Eye (tissue), 1 donor: ENCODE data around the gene STK11IP.
A peak's percentile ranks its signal among the peaks of the same experiment; 100 is the strongest.

Experiments used
- DNase-seq: peaks from one replicate; pipeline ENCODE4 v3.0.0-alpha.2; 2015

Gene STK11IP

GRCh38 chr2:219565130-219566080 is 32.3 kb upstream of the STK11IP start:
- DNase-seq, result no peak

GRCh38 chr2:219566640-219567039 is 31.0 kb upstream of the STK11IP start:
- DNase-seq, result no peak

DNA sequence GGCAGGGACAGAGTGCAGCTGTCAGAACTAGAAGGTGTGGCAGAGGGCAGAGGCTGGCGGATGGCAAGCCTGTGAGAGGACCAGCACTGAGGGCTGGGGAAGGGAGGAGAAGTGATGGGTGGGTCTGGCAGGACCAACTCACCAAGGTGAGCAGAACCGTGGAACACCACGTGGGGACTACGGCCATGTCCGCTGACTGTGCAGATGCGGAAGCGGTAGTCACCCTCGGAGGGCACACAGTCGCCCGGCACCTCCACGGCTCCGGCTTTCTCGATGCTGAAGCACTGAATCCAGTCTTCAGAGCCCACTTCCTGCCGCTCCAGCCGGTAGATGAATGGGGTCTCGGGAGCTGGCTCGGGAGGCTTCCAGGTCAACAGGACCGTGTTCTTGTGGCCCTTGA is 30.5 kb upstream of the STK11IP start:
- no peak for DNase-seq

DNA sequence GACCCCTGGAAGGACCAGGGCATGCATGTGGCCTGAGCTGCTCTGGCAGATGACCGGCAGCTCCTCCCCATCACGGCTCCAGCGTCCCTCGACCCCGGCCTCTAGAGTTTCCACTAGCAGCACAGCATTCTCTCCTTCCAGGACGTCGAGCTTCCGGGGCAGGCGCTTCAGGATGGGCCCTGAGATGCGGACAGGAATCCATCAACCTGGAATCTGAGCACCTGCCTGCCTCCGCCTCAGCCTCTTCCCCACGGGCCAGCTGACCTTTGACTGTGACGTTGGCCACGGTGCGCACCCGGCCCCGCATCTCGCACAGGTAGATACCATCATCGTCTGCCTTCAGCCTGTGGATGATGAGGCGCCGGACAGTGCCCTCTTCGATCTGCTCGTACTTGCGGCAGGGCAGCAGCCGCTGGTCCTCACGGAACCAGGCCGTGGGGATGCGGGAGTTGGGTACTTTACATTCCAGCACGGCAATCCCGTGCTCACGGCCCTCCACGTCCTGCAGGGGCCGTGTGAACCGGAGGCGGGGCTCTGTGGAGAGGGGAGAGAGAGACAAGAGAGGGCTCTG is 29.8 kb upstream of the STK11IP start:
- no peak for DNase-seq

- peak; percentile 35 for DNase-seq
Measured at GRCh38 chr2:219569041-219569440, 28.6 kb upstream of the STK11IP start.

DNA sequence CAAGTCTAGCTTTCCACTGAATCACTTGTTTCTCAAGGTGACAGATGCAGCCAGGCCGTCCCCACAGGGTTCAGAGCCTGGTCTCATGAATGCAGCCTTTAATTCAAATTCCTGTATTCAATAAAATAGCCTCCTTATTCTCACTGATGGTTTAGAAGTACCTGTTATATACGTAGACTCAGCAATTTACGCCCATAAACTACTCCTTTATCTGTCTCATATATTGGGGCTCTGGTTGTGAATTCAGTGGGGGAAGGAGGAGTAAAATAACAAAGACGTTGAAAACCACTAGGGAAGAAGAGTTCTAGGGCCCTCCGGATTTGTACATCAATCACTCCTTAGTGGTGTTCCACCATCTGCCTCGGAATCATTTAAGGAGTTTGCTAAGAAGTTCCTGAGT is 28.0 kb upstream of the STK11IP start:
- peak; percentile 27 for DNase-seq

DNA sequence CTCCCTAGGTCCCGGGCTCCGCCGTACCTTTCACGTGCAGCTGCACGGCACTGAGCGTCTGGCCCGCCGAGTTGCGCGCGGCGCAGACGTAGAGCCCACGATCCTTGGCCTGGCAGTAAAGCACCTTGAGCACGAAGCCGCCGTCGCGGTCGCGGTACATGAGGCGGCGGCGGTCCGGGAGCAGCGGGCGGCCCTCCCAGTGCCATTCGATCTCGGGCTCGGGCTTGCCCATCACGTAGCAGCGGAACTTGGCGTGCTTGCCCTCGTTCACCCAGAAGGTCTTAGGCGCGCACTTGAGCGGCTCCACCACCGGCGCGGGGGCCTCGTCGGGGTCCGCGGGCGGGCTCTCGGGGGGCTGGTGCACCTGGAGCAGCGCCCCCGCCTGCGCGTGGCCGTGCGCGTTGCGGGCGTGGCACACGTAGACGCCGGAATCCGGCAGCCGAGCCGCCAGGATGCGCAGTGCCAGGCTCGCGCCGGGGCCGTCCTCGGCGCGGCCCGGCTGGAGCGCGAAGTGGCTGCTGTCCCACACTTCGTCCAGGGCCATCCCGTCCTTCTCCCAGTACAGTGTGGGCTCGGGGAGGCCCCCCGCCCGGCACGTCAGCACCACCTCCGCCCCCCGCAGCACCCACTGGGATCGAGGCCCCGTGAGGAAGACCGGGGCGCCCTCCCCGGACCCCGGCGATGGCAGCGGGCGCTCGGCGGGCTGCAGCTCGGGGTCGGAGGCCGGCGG is 27.3 kb upstream of the STK11IP start:
- peak; percentile 75 for DNase-seq

- peak; percentile 65 for DNase-seq
Measured at GRCh38 chr2:219570924-219571310, 26.7 kb upstream of the STK11IP start.

DNA sequence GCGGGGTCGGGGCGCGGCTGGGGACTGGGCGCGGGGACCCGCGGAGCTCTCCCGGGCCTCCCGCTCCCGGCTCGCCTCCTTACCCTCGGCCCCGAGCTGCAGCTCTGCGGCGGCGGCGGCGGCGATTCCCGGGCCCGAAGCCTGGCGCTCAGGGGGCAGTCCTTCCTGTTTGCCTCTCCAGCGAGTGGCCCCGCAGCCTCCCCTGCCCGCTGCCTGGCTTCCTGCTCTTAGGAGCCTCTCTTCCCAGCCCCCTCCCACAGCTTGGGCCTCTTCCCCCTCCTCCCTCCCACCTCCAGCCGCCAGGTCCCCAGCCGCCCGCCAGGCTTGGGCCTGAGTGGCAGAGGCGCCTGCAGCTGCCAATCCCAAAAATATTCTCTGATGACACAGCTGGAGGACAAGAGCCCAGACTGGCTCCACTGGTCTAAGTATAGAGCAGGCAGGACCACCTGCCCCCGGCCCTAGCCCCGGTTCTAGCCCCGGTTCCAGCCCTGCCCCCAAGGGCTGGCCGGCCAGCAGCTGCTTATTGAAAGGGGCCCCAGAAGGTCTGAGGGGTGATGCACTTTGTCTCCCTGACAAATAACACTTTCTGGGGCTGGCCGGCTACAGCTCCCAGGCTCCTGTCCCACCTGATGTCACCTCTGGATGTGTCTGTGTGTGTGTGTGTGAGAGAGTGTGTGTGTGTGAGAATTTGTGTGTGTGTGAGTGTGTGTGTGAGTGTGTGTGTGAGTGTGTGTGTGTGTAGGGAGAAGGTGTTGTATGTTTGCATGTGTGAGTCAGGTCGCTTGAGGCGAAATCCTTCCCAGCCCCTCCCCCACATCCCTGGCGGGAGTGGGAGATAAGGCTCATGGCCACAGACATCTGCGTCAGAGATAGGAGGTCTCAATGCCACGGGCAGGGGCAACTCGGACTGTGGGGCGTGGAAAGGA is 26.1 kb upstream of the STK11IP start, which contains the start of gene OBSL1:
Gene OBSL1 (minus strand): TSS at position 229 of the 926 bp plus-strand sequence. CDS start 307 bp downstream, outside the sequence.
- DNase-seq, result peak; percentile 93

- no peak for DNase-seq
Measured at GRCh38 chr2:219572237-219573001, 25.2 kb upstream of the STK11IP start, which contains the start of gene INHA. Gene INHA, plus strand, starts transcription at chr2:219572310. Its CDS starts 65 bp downstream, at chr2:219572375.

GRCh38 chr2:219573166-219573565 is 24.5 kb upstream of the STK11IP start:
- DNase-seq, result no peak

DNA sequence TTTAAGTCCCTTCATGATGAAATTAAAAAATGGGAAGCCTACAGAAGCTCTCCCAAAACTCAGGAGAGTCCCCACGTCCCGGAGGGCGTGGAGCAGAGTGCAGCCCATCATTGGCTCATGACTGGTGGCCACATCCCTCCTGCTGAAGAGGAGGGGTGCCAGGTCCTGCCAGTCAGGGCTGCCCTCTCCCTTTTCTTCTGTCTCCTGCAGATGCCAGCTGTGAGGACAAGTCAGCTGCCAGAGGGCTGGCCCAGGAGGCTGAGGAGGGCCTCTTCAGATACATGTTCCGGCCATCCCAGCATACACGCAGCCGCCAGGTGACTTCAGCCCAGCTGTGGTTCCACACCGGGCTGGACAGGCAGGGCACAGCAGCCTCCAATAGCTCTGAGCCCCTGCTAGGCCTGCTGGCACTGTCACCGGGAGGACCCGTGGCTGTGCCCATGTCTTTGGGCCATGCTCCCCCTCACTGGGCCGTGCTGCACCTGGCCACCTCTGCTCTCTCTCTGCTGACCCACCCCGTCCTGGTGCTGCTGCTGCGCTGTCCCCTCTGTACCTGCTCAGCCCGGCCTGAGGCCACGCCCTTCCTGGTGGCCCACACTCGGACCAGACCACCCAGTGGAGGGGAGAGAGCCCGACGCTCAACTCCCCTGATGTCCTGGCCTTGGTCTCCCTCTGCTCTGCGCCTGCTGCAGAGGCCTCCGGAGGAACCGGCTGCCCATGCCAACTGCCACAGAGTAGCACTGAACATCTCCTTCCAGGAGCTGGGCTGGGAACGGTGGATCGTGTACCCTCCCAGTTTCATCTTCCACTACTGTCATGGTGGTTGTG is 23.0 kb upstream of the STK11IP start:
- no peak for DNase-seq

DNA sequence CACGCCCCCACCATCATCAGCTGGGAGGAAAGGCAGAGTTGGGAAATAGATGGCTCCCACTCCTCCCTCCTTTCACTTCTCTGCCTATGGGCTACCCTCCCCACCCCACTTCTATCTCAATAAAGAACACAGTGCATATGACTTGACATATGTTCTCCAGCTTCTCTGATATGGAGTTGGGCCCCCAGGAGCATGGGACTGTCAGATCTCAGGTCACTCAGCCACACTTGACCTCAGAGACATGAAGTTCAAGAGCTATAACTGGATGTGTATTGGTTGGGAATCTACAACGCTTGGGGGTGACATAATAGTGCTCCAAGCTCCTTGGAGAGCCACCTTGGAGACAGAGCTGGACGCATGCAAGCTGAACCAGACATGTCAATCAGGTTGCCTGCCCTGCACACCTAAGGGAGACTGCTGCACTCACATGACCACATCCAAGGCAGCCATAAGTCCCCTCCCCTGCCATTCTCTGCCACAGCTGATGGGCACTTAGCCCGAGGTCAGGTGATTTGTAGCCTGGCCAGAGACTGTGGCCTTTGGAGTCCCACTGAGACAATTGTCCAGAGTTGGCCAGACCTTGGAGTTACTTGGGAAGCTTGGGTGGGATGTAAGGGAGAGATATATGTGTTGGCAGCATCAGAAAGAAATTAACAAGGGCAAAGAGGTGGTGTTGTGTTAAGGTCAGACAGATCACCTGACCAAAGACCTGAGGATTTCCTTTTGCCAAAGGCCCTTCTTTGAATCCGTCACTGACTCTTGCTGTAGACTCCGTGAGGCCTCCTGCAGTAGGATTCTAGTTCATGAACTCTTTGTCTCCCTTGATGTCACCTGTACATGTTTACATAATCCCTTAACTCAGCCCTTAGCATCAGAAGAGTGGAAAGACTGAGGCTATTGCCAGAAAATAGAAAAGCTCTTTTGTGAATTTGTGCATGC is 21.8 kb upstream of the STK11IP start:
- peak; percentile 24 for DNase-seq

GRCh38 chr2:219576505-219577388 is 20.9 kb upstream of the STK11IP start:
- DNase-seq, result peak; percentile 86

GRCh38 chr2:219578811-219579613 is 18.6 kb upstream of the STK11IP start:
- DNase-seq, result no peak

DNA sequence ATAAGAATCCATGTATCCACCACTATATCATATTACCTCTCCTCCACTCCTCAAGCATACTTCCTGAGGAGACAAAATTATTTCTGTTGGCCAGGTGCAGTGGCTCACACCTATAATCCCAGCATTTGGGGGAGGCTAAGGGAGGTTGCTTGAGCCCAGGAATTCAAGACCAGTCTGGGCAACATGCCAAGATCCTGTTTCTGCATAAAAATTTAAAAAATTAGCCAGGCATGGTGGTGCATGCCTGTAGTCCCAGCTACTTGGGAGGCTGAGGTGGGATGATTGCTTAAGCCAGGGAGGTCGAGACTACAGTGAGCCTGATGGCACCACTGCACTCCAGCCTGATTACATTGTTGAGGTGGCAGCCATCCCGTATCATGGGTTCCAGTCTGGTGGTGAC is 16.3 kb upstream of the STK11IP start:
- no peak for DNase-seq

GRCh38 chr2:219591091-219591490 is 6.6 kb upstream of the STK11IP start:
- DNase-seq, result no peak
